ENCODE measurements around the gene NANOGP8. TPM values are rescaled to one million over a fixed set of nuclear protein-coding genes. Genes with fewer than 3 reads are reported as not detected.

The NANOGP8 gene
- total RNA-seq, 1 experiment from 2014 or later, result not detected

DNA sequence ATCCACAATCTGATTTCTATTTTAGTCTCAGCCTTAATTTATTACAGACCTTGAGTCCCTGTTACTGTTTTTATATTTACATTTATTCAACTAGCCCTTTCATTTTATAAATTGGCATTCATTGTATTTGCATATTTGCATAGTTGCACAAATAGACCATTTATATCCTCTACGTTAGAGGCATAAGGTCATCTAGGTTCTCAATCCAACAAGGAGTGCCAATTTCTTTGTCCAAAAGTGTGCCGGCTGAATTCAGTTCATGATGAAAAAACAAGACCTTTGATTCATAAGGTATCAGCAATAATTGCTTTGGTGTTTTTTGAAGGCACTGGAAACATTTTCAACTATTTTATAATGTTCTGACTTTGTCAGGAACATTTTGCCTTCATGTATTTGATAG, 33.9 kb upstream of the NANOGP8 start:
- TF ChIP-seq, protein P1, sequence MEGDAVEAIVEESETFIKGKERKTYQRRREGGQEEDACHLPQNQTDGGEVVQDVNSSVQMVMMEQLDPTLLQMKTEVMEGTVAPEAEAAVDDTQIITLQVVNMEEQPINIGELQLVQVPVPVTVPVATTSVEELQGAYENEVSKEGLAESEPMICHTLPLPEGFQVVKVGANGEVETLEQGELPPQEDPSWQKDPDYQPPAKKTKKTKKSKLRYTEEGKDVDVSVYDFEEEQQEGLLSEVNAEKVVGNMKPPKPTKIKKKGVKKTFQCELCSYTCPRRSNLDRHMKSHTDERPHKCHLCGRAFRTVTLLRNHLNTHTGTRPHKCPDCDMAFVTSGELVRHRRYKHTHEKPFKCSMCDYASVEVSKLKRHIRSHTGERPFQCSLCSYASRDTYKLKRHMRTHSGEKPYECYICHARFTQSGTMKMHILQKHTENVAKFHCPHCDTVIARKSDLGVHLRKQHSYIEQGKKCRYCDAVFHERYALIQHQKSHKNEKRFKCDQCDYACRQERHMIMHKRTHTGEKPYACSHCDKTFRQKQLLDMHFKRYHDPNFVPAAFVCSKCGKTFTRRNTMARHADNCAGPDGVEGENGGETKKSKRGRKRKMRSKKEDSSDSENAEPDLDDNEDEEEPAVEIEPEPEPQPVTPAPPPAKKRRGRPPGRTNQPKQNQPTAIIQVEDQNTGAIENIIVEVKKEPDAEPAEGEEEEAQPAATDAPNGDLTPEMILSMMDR (conservative IDR thresholded peaks at IDR 0.05; ENCODE audit: low read depth, low read length), result no peak
- no peak for TF ChIP-seq EZH2 (IDR thresholded peaks at IDR 0.05; ENCODE audit: borderline replicate concordance, low read depth, low read length, poor library complexity, severe bottlenecking)
- intact Hi-C loops (cut with micrococcal nuclease; ENCODE audit: unreplicated experiment), result loop anchor here (10.0 kb wide), 1 partner anchor 116 kb away; no protein-coding TSS in a partner anchor
- Histone ChIP-seq H3K27me3 (replicated peaks; ENCODE audit: insufficient read depth, low read depth, low read length, poor library complexity) (no peaks in the 10 kb centered on the region), H3K9me3 (ENCODE audit: low read depth, low read length, poor library complexity, severe bottlenecking) (no peaks in the 10 kb centered on the region), H3K4me1 (ENCODE audit: insufficient read depth, low read length, poor library complexity, severe bottlenecking) (no peaks in the 10 kb centered on the region), H3K36me3 (ENCODE audit: insufficient read depth, low read length, poor library complexity, severe bottlenecking) (no peaks in the 10 kb centered on the region), H3K27ac (ENCODE audit: low read depth, low read length, poor library complexity, severe bottlenecking) (no peak overlapping the region), H3K4me3 (ENCODE audit: low read depth, low read length, poor library complexity, severe bottlenecking) (no peak overlapping the region)
- POLR2A ChIA-PET (ENCODE audit: low non-redundant PET), result no interaction called here
- no peak for DNase-seq (ENCODE audit: low spot score)
- CTCF ChIA-PET, result no interaction called here
- no TSS peak for BruUV-seq (replicated peaks)

DNA sequence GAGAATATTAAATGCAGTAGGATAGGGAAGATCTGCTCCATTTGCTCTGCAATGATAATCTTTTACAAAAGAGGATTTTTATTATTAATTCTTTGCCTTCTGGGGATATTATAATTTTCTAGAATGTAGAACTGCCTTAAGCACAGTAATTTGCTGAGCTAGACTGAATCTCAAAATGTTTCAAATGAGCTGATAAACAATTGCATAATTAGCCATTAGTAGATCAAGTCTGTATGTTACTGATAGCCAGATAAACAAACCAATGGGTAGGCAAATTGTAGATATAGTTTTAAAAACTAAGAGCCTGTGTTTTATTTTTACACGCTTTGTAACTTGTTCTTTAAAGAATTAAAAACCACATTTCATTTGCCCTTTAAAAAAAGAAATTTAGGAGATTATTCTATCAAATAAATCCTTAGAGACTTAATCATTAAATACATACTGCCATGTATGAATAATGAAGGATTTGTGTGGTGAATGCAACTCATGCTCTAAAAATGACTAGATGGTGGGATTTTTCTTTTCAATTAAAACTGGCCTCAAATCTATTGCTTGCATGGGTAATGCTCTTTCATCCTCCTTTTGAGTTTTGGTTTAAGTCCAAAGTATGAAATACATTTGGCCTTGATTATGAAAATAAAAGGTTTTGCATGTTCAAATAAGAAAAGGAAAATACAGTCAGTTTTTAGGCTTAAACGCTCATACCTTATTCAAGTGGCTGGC, 32.6 kb upstream of the NANOGP8 start:
- Histone ChIP-seq H3K27ac (ENCODE audit: low read depth, low read length, poor library complexity, severe bottlenecking) (no peak overlapping the region), H3K9me3 (ENCODE audit: low read depth, low read length, poor library complexity, severe bottlenecking) (no peaks in the 10 kb centered on the region), H3K36me3 (ENCODE audit: insufficient read depth, low read length, poor library complexity, severe bottlenecking) (no peaks in the 10 kb centered on the region), H3K4me3 (ENCODE audit: low read depth, low read length, poor library complexity, severe bottlenecking) (no peak overlapping the region), H3K4me1 (ENCODE audit: insufficient read depth, low read length, poor library complexity, severe bottlenecking) (no peaks in the 10 kb centered on the region), H3K27me3 (replicated peaks; ENCODE audit: insufficient read depth, low read depth, low read length, poor library complexity) (no peaks in the 10 kb centered on the region)
- intact Hi-C loops (cut with micrococcal nuclease; ENCODE audit: unreplicated experiment), result loop anchor here (10.0 kb wide), 1 partner anchor 117 kb away; no protein-coding TSS in a partner anchor
- DNase-seq (ENCODE audit: low spot score), result no peak
- ChIA-PET POLR2A (ENCODE audit: low non-redundant PET) (no interaction called here), CTCF (no interaction called here)
- BruUV-seq (replicated peaks), result no TSS peak
- TF ChIP-seq, protein P1 (conservative IDR thresholded peaks at IDR 0.05; ENCODE audit: low read depth, low read length), result no peak
- TF ChIP-seq EZH2 (IDR thresholded peaks at IDR 0.05; ENCODE audit: borderline replicate concordance, low read depth, low read length, poor library complexity, severe bottlenecking), result no peak

GRCh38 chr15:35115155-35115725, 30.1 kb upstream of the NANOGP8 start:
- no peaks in the 10 kb centered on the region for H3K4me1 ChIP-seq (ENCODE audit: insufficient read depth, low read length, poor library complexity, severe bottlenecking)
- no peaks in the 10 kb centered on the region for H3K9me3 ChIP-seq (ENCODE audit: low read depth, low read length, poor library complexity, severe bottlenecking)
- POLR2A ChIA-PET (ENCODE audit: low non-redundant PET), result no interaction called here
- no peaks in the 10 kb centered on the region for H3K36me3 ChIP-seq (ENCODE audit: insufficient read depth, low read length, poor library complexity, severe bottlenecking)
- no peak for TF ChIP-seq EZH2 (IDR thresholded peaks at IDR 0.05; ENCODE audit: borderline replicate concordance, low read depth, low read length, poor library complexity, severe bottlenecking)
- TF ChIP-seq, protein P1 (conservative IDR thresholded peaks at IDR 0.05; ENCODE audit: low read depth, low read length), result no peak
- no TSS peak for BruUV-seq (replicated peaks)
- CTCF ChIA-PET, result no interaction called here
- H3K4me3 ChIP-seq (ENCODE audit: low read depth, low read length, poor library complexity, severe bottlenecking), result no peak overlapping the region
- intact Hi-C loops (cut with micrococcal nuclease; ENCODE audit: unreplicated experiment), result loop anchor here (10.0 kb wide), 1 partner anchor 120 kb away; no protein-coding TSS in a partner anchor
- DNase-seq (ENCODE audit: low spot score), result no peak
- H3K27me3 ChIP-seq (replicated peaks; ENCODE audit: insufficient read depth, low read depth, low read length, poor library complexity), result no peaks in the 10 kb centered on the region
- H3K27ac ChIP-seq (ENCODE audit: low read depth, low read length, poor library complexity, severe bottlenecking), result no peak overlapping the region

All from A673 (cell line).